HG03039 (cell line): ENCODE data around the gene DPEP2NB.
"Not testable (repeated sequence)": the region's sequence is repeated elsewhere in the genome, so short reads cannot be mapped to it uniquely, and the experiment has no call there.

ENCODE experiments used
- ATAC-seq: cut with Tn5 transposase; IDR thresholded peaks from one replicate; pipeline ENCODE4 v1.9.1; 2021; ENCODE audit warnings: mild to moderate bottlenecking, moderate library complexity; ENCODE audit not compliant: unreplicated experiment

DPEP2NB gene

DNA sequence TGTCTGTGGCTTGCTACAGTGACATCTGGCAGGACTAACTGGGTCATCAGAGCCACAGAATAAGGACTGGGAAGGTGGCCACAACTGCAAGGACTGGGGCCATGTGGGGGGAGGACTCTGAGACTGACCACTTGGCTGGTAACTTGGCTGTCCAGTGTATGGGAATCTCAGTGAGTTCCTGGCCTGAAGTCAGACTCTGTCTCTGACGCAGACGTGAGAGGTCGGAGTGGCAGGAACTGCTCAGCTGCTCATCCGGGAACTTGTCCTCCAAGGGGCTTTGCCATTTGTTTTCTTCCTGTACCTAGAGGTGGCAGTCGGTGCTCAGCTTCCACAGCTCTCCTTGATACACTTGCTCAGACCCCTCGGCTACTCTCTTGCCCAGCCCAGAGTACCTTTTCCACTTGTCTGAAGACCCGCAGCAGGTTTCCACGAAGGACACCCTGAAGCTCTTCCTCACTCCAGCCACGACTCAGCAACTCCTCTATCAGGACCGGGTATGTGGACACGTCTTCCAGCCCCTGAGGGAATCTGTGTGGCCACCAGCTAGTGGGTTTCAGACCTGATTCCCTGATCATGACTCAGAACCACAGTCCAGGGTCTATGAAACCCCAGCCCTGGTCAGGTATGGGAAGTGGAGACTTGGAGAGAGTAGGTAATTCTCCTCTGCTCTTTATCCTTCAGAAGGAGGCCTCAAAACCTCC is 28.1 kb downstream of the DPEP2NB start:
- no peak for ATAC-seq

DNA sequence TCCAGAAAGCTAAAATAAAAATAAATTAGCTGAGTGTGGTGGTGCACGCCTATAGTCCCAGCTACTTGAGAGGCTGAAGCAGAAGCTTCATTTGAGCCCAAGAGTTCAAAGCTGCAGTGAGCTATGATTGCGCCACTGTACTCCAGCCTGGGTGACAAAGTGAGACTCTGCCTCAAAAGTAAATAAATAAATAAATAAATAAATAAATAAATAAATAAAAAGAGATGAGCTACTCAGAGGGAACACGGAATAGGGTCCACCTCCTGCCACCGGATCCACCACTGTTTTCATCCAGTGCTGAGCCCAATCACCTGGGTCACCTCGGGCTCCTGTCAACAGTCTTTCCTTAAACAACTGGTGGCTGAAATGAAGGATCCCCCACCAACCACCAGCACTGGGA is 28.8 kb downstream of the DPEP2NB start:
- no peak for ATAC-seq

DNA sequence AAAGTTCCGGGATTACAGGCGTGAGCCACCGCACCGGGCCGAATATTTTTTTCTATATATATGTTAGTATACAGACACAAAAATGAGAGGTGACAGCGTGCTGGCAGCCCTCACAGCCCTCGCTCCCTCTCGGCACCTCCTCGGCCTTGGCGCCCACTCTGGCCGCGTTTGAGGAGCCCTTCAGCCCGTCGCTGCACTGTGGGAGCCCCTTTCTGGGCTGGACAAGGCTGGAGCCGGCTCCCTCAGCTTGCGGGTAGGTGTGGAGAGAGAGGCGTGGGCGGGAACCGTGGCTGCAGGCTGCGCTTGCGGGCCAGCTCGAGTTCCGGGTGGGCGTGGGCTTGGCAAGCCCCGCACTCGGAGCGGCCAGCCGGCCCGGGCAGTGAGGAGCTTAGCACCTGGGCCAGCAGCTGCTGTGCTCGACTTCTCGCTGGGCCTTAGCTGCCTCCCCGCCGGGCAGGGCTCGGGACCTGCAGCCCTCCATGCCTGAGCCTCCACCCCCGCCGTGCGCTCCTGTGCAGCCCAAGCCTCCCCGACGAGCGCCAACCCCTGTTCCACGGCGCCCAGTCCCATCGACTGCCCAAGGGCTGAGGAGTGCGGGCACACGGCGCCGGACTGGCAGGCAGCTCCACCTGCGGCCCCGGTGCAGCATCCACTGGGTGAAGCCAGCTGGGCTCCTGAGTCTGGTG is 33.6 kb downstream of the DPEP2NB start:
- no peak for ATAC-seq

DNA sequence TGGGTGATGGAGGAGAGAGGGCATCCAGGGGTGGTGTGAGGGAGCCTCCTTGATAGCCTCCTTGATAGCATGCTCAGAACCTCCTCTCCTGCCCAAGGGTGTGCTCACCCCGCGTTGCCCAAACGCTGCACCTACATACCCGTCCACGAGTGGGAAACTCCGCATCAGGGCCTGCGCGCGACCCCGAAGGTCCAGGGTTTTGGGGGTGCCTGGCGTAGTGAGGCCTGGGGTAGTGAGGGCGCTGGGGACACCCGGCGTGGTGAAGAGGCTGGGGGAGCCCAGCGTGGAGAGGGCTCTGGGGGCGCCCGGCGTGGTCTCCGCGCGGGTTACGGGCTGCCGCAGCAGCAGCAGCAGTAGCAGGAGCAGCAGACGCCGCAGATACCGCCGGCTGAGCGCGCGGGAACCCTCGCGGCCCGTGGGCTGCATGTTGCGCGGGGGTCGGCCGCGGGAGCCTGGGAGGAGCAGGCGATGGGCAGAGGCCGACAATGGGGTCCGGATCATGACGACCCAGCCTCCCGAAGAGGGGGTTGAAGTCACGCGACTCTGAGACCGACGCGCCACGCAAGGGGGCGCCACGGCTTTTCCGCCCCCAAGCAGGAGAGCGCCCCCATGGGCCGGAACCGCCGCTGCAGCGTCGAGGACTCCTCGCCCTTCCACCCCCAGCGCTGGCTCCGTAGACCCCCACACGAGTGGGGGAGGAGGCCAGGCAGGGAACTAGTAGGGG is 35.6 kb downstream of the DPEP2NB start, which contains the start of gene DPEP3:
Gene DPEP3, minus strand, starts transcription at position 545 of the 724 bp plus-strand sequence. Its CDS starts 119 bp downstream, at position 426.
- ATAC-seq: no peak

DNA sequence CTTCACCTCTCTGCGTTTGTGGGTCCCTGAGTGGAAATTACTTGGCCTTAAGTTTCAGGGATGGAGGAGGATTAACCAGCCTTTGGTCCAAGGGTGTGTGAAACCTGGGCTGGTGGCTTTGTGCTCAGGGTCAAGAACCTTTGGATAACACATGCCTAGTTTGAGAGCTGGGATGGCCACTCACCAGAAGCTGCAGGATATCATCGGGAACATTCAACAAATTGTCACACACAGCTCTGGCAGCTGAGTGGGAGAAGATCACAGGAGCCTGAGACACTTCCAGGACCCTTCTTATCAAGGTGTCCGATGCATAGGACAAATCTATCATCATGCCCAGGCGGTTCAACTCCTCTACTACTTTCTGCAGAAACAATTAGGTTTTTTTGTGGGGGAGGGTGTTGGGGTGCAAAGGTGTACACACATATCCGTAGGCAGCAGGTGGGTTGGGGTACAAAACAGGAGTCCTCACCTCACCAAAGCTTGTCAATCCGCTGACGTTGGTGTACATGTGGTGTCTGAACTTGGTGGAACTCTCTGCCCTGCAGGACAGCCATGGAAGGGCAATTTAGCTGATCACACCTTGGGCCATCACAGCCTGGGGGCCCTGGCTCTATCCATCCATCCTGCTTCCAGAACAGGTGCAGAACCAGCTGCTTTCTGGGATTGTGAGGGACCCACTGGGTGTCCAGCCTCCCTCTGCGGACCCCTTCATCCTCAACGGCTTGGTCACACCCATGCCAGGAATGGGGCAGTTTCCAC is 38.1 kb downstream of the DPEP2NB start:
- no peak for ATAC-seq

DNA sequence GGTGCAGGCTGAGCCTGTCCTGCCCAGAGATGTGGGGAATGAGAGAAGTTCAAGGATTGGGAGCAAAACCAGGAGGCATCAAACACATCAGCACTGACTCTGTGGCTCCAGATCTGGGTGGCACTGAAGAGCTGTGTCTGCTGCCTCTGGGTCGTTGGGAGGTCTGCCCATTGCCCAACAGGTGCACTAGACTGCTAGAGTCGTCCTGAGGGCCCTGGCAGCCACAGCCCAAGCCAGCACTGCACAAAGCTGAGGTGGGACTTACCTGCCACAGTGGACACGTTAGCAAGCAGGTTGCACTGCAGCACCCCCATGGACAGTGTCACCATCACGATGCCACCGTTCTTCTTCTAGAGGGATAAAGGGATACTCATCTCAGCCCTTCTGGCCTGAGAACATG is 38.7 kb downstream of the DPEP2NB start:
- ATAC-seq: no peak

DNA sequence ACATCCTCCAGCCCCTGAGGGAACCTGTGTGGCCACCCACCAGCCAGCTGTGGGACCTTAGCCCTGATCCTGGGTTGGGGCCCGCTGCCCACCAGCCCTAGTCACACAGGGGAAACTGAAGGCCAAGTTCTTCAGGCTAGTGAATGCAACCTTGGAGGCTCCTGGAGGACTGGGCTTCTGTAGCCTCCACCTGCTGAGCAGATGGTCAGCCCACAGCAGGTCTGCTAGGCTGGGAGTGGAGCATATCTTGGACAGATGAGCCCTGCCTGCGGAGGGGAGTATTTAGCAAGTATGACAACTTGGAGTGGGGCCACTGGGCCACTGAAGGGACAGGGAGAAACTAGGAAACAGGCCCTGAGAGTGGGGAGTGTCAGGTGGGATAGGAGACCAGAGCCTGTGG is 39.5 kb downstream of the DPEP2NB start:
- ATAC-seq: no peak

DNA sequence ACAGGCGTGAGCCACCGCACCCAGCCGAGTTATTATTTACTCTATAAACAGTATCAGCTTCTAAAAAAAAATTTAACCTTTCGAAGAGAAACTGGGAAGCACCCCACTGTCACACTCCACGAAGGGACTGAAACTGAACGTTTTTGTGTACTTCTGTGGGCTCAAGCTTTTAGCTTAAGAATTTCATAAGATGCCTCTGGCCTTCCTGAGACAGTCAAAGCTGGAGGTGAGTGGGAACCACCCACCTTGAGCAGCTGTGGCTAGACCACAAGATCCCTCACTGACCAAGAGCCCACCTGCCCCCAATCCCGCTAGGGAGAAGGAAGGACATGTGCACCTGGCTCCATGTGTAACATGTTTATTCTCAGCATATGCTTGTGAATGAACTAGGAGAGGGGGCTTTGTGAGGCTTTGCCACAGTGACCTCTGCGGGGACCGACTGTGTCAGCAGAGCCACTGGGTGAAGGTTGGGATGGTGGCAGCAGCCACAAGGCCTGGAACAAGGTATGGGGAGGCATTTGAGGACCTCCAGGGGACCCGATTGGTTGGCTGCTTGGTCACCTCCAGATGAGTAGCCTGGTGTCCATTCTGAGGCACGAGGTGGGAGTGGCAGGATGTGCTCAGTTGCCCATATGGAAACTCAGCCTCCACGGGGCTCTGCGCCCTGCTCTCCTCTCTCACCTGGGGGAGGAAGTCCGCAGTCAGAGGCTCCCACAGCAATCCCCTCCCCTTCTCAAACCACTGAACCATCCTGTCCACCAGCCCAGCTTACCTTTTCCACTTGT is 40.2 kb downstream of the DPEP2NB start:
- no peak for ATAC-seq

DNA sequence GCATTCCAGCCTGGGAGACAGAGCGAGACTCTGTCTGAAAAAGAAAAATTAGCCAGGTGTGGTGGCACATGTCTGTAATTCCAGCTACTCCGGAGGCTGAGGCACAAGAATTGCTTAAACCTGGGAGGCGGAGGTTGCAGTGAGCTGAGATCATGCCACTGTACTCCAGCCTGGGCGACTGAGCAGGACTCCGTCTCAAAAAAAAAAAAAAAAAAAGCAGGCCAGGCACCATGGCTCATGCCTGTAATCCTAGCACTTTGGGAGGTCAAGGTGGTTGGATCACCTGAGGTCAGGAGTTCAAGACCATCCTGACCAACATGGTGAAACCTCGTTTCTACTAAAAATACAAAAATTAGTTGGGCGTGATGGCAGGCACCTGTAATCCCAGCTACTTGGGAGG is 43.4 kb downstream of the DPEP2NB start:
- ATAC-seq: not testable (repeated sequence)

DNA sequence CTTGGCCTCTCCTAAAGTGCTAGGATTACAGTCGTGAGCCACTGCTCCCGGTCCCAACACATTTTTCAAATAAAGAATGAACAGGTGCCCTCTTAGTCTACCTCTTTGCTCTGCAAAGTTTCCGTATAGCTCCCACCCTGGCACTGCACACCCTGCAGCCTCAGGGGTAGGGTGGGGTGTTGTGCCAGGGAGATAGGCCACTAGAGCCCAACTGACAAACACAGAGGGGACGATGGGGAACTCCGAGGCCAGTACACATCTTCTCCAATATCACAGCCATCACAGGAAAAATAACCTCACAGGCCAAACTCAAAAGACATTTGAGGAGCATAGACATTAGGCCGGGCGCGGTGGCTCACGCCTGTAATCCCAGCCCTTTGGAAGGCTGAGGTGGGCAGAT is 44.6 kb downstream of the DPEP2NB start:
- ATAC-seq: no peak

DNA sequence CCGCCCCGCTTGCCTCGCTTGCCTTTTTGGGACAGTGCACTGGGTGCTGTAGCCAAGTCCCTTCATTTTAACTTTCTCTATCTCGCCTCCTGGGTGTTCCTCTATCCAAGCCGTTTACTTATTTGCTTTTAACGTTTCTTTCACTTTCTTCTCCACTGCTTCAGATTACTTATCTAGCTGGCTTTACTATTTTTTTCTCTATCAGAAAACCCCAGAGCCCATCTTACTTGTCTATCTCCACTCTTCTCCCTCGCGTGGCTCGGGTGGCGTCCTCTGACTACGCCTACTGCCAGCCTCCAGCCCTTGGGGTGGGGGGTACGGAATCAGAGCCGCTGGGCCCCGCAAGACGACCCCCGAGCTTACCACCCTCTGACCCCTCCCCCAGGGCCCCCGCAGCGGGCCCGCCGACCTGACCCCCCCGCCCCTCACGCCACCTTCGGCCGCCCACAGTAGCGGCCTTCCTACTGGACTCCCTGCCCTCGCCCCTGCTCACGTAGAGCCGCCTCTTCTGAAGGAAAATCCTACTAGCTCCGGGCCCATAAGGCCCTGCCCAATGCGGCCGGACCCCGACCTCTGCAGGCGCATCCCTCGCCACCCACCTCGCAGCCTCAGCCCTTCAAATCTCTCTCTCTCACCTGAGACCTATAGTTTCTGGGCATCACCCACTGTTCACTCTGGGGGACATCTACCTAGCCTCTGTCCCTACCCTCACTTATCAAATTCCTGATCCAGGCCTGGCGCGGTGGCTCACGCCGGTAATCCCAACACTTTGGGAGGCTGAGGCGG is 46.3 kb downstream of the DPEP2NB start:
- no peak for ATAC-seq

DNA sequence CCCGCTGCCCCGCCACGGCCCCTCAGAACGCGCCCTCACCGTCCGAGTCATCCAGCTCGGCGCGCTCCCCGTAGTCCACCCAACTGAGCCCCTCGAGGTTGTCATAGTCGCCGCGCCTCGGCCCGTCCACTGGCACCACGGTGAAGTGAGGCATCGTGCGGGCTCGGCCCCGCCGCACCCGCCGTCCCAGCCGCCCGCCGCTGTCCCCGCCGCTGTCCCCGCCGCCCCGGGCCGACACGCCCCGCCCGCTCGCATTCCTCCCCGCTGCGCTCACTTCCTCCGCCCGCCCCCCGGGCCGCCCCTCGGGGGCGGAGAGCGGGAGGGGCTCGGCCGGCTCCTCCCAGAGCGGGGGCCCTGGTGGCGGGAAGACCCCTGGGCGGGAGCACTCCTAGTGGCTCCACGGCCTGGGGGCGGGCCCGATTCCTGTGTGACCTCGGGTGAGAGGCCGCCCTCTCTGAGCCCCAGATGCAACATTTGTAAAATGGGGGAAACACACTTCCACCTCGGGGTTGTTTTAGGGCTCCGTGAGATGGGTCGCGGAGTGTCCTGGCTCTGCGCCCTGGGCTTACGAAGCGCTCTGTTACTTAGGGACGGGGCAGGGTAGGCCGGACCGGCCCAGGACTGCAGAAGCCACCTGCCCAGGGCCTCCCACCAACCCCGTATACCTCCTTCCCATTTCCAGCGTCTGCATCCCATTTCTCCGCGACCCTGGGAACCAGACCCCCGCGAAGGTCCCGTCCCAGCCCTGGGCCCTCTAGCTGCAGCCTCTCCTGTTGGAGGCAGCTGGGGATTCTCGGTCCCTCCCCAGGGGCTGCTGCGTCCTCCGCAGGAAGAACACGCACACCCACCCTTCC is 47.1 kb downstream of the DPEP2NB start, which contains the start of gene SLC12A4:
Gene SLC12A4, minus strand, starts transcription at position 238 of the 854 bp plus-strand sequence. Its CDS starts 84 bp downstream, at position 154.
- ATAC-seq: peak; percentile 69

DNA sequence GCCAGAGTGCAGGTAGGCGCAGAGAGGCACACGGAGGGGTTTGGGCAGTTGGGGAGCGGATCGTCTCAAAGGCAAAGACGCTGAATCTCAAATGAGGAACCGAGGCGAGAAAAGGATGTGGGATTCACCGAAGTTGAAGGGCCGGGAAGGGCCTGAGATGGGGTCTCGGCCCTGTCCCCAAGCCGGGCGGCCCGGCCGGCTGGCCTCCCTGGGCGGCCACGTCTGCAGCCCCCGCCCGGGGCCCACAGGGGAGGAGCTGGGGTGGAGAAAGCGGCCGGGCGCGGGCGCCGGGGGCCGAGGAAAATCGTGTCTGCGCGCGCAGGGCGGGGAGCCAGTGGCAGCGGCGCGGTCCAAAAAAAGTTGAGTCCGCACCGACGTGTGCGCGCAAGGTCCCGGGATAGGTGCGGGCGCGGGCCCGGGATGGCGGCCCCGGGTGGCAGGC is 47.7 kb downstream of the DPEP2NB start:
- peak; percentile 25 for ATAC-seq

DNA sequence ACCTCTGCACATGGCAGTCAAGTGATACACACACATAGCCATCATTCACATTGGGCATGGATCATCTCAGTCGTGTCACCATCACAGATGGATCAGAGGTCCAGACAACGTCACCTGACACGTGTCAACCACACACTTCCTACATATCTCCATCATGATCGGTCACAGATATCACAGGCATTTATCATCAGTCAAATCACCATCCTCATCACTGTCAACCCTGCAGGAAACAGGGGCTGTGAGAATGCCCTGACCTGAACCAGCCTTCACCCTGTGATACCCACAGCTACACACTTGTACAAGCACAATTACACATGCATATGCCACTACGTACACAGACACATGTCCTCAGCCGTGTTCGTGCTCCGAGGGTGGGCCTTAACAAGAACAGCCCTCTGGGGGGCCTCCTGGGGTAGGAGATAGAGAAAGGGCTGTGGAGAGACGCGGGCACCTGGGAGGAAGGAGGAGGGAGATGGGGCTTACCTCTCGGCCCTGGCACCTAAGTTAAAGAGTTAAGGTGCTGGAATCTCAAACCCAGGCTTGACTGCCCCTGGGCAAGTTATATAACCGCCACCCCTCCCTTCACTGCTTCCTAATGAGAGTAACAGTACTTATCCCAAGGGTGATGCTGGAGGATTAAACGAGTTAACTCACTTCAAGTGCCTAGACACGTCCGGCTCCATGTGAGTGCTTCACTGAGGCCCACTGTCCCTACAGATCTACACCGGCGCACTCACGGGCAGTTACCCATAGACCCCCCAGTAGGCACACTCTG is 48.3 kb downstream of the DPEP2NB start:
- ATAC-seq: peak; percentile 3

DNA sequence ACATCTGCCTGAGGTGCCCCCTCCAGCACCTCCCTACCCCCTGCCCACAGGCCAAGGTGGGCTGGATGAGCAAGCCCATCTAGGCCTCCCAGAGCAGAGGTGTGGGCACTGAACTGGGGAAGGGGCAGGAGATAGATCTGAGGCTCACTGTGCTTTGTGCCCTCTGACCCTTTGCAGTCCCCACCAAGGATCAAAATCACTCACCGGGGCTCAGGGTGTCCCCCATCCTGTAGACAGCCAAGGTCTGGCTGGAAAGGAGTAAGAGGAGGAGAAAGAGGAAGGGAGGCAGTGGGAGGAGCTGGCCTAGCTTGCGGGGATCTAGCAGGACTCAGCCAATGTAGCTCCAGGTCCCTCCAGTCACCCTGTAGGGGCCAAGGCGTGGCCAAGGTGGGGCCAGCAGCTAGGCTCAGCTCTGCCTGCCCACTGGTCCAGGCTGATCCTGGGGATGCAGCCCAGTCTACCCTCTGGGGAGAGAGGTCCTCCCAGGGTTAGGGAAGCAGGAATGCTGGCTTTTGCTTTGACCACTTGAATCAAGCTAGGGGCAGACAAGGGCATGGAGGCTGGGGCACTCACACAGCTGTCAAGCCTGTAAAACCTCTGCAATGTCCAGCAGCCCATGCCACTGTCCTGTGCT is 49.0 kb downstream of the DPEP2NB start:
- ATAC-seq: no peak

DNA sequence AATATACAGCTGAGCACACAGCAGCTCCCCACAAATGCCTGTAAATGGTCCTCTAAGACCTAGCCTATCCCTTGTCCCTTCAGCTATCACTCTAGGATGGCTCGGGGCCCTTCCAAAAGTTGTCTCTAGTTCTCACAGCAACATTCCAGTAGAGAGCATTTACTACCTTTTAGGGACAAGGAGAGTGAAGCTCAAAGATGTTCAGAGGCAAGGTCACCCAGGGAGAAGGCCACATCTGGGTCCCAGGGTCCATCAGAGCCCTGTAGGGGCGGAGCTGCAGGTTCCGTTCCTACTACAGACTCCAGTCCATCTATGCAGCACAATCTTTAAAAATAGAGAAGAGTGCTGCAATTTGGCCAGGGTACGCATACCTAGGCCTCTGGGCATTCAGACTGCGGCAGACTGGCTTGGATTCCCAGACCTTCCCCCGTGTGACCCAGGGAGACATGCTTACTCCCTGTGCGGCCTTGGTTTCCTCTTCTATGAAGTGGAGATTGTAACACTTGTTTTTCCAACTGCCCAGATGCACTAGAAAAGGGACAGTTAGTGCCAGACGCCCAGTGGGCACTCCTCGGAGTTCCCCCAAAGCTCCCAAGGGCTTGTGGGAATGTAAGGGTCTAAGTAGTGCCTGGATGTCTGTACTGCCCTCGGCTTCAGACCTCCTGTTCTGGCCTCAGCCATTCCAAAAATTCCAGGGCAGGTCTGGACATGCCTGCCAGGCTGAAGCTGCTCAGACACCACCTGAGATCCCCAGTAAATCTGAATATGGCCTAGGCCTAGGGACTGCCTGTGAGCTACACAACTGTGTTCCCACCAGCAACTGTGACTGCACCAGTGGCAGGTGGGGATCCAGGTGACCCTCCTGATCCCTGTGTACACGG is 49.8 kb downstream of the DPEP2NB start:
- ATAC-seq: no peak
